HCT116 (cell line): ENCODE measurements around the gene ACTN2. TPM values are rescaled to one million over a fixed set of nuclear protein-coding genes. Genes with fewer than 3 reads are reported as not detected.

Experiments
- ATAC-seq: fragments of 200-7000 bp; cut with Tn5 transposase; 2 replicates; pipeline ENCODE4 v1.9.1; 2020; ENCODE audit warnings: mild to moderate bottlenecking, moderate library complexity
- BruUV-seq: library from RNA; stranded (reverse); fragments of 400-500 nt; replicated peaks from 2 replicates; lab custom pipeline; 2021; lab: Mats Ljungman, UMichigan
- CTCF ChIA-PET: fragments of 300-600 bp; sonication (Branson Sonifier 250); formaldehyde crosslinking; loops from one replicate; lab custom pipeline; 2021; ENCODE audit warnings: antibody characterized with exemption; lab: Charles Lee
- POLR2A ChIA-PET: fragments of 300-600, 350-600 bp; sonication (Branson Sonifier 250); formaldehyde crosslinking; loops from one replicate; lab custom pipeline; 2021; ENCODE audit warnings: antibody characterized with exemption; lab: Charles Lee
- RAD21 ChIA-PET, 2 experiments: fragments of 300-600 bp; sonication (Branson Sonifier 250); formaldehyde crosslinking; loops; one replicate each; lab custom pipeline; 2023; ENCODE audit warnings: low total read pairs in 2 of 2; ENCODE audit not compliant: uncharacterized antibody in 2 of 2, unreplicated experiment in 2 of 2, low non-redundant PET in 1 of 2; lab: Charles Lee
- DNase-seq: peaks from one replicate; pipeline ENCODE4 v3.0.0-alpha.2; 2010; ENCODE audit warnings: low read depth, low spot score
- H2AFZ ChIP-seq: fragments of 200-600 bp; shearing (Covaris generic), sonication (generic); 2 replicates; pipeline ENCODE4 v1.6.1; 2017; ENCODE audit warnings: low read depth, mixed run types, mixed read lengths, antibody characterized with exemption, low read length; ENCODE audit not compliant: poor library complexity, severe bottlenecking
- H3K27ac ChIP-seq: 2 replicates; pipeline ENCODE4 v1.5.1; 2012; ENCODE audit warnings: low read depth, low read length
- H3K27me3 ChIP-seq: fragments of 200-600 bp; sonication (generic); 2 replicates; pipeline ENCODE4 v1.6.1; 2016; ENCODE audit warnings: mixed run types, low read length, mixed read lengths; ENCODE audit not compliant: insufficient read depth
- H3K36me3 ChIP-seq, 2 experiments: fragments of 200-500 bp in 1 of 2; fragments of 200-600 bp in 1 of 2; sonication (Bioruptor generic) in 1 of 2; sonication (generic) in 1 of 2; 2 replicates each; pipeline versions ENCODE4 v1.5.1 to v1.6.1; 2014 to 2016; ENCODE audit warnings: low read length in 2 of 2, inconsistent platforms in 1 of 2, mixed read lengths in 1 of 2, mixed run types in 1 of 2; ENCODE audit not compliant: insufficient read depth in 2 of 2, control insufficient read depth in 1 of 2
- H3K4me1 ChIP-seq, 2 experiments: fragments of 200-600 bp in 1 of 2; sonication (generic) in 1 of 2; 2 replicates each; pipeline versions ENCODE4 v1.5.1 to v1.6.1; 2012 to 2017; ENCODE audit warnings: low read length in 2 of 2, inconsistent platforms in 1 of 2, mild to moderate bottlenecking in 1 of 2, mixed read lengths in 1 of 2, mixed run types in 1 of 2, moderate library complexity in 1 of 2; ENCODE audit not compliant: insufficient read depth in 2 of 2, control insufficient read depth in 1 of 2
- H3K4me2 ChIP-seq: fragments of 200-600 bp; sonication (generic); 2 replicates; pipeline ENCODE4 v1.6.1; 2017; ENCODE audit warnings: mixed run types, low read length, mixed read lengths
- H3K4me3 ChIP-seq, 2 experiments: fragments of 200-600 bp in 1 of 2; sonication (generic) in 1 of 2; replicated peaks in 1 of 2; 2 replicates each; pipeline ENCODE4 v1.5.1; 2011 to 2016; ENCODE audit warnings: low read length in 2 of 2, control low read depth in 1 of 2, low read depth in 1 of 2, mild to moderate bottlenecking in 1 of 2, mixed read lengths in 1 of 2, mixed run types in 1 of 2
- H3K79me2 ChIP-seq: fragments of 200-600 bp; sonication (generic); 2 replicates; pipeline ENCODE4 v1.6.1; 2017; ENCODE audit warnings: mild to moderate bottlenecking, mixed run types, low read length, moderate library complexity, mixed read lengths; ENCODE audit not compliant: insufficient read depth
- H3K9ac ChIP-seq: fragments of 200-600 bp; sonication (generic); 2 replicates; pipeline ENCODE4 v1.6.1; 2016; ENCODE audit warnings: low read length, mixed read lengths
- H3K9me2 ChIP-seq: fragments of 200-600 bp; sonication (generic), shearing (Covaris generic); 2 replicates; pipeline ENCODE4 v1.6.1; 2017; ENCODE audit warnings: mixed run types, mild to moderate bottlenecking, moderate library complexity; ENCODE audit not compliant: insufficient read depth
- H3K9me3 ChIP-seq, 2 experiments: fragments of 200-500 bp in 1 of 2; fragments of 200-600 bp in 1 of 2; sonication (Bioruptor generic) in 1 of 2; sonication (generic) in 1 of 2; 2 replicates each; pipeline ENCODE4 v1.6.1; 2014 to 2017; ENCODE audit warnings: low read length in 2 of 2, mixed read lengths in 2 of 2, inconsistent platforms in 1 of 2, low read depth in 1 of 2, mild to moderate bottlenecking in 1 of 2, mixed run types in 1 of 2, moderate library complexity in 1 of 2; ENCODE audit not compliant: control insufficient read depth in 1 of 2, insufficient read depth in 1 of 2
- H4K20me1 ChIP-seq: fragments of 200-600 bp; sonication (generic), shearing (Covaris generic); 2 replicates; pipeline ENCODE4 v1.6.1; 2017; ENCODE audit warnings: mixed run types, mild to moderate bottlenecking, moderate library complexity; ENCODE audit not compliant: insufficient read depth
- CEBPB ChIP-seq: IDR thresholded peaks from 2 replicates; pipeline ENCODE4 v1.6.1; 2012; ENCODE audit warnings: low read depth
- ELF1 ChIP-seq: IDR thresholded peaks from 2 replicates; pipeline ENCODE4 v1.6.1; 2012; ENCODE audit warnings: low read depth, borderline replicate concordance
- EZH2 ChIP-seq: fragments of 200-600 bp; sonication (generic); IDR thresholded peaks from 2 replicates; pipeline ENCODE4 v1.6.1; 2017; ENCODE audit warnings: antibody characterized with exemption, mixed run types
- EZH2phosphoT487 ChIP-seq: fragments of 200-600 bp; IDR thresholded peaks from 2 replicates; pipeline ENCODE4 v1.6.1; 2018; ENCODE audit warnings: antibody characterized with exemption, borderline replicate concordance
- FOSL1 ChIP-seq: IDR thresholded peaks from 2 replicates; pipeline ENCODE4 v1.6.1; 2012; ENCODE audit warnings: low read depth
- JUND ChIP-seq: IDR thresholded peaks from 2 replicates; pipeline ENCODE4 v1.6.1; 2012
- POLR2A ChIP-seq: IDR thresholded peaks from 2 replicates; pipeline ENCODE4 v1.7.0; 2011; ENCODE audit warnings: borderline replicate concordance; ENCODE audit not compliant: insufficient read depth, insufficient read length; ENCODE audit errors: extremely low read depth
- RAD21 ChIP-seq: IDR thresholded peaks from 2 replicates; pipeline ENCODE4 v1.6.1; 2012; ENCODE audit warnings: low read depth, mild to moderate bottlenecking
- SIN3A ChIP-seq: IDR thresholded peaks from 2 replicates; pipeline ENCODE4 v1.6.1; 2012; ENCODE audit warnings: low read depth
- SP1 ChIP-seq: IDR thresholded peaks from 2 replicates; pipeline ENCODE4 v1.6.1; 2012; ENCODE audit warnings: low read depth
- TCF7L2 ChIP-seq: IDR thresholded peaks from 2 replicates; pipeline ENCODE4 v1.7.0; 2011; ENCODE audit warnings: borderline replicate concordance, inconsistent platforms; ENCODE audit not compliant: insufficient read depth, insufficient read length; ENCODE audit errors: extremely low read depth
- YY1 ChIP-seq: IDR thresholded peaks from 2 replicates; pipeline ENCODE4 v1.6.1; 2011; ENCODE audit warnings: low read length, low read depth, moderate library complexity, mild to moderate bottlenecking; ENCODE audit not compliant: insufficient replicate concordance; ENCODE audit errors: extremely low read depth
- ZFX ChIP-seq: fragments of 450-650 bp; IDR thresholded peaks from 2 replicates; pipeline ENCODE4 v1.6.1; 2017
- intact Hi-C: fragments of 100-400 bp; cut with micrococcal nuclease; formaldehyde crosslinking; loops from 2 replicates; pipeline ENCODE4 v1.10.0; 2022
- total RNA-seq: library from RNA; stranded (reverse); gene quantifications from one replicate; pipeline ENCODE4 v1.2.1, GENCODE V29; 2021; ENCODE audit not compliant: unreplicated experiment
- TF ChIP-seq, protein P1 (sequence below): IDR thresholded peaks from 2 replicates; pipeline ENCODE4 v1.6.1; 2012
- TF ChIP-seq, protein P2 (sequence below), 3 experiments: fragments of 200-600 bp in 1 of 3; sonication (generic) in 1 of 3; IDR thresholded peaks in 2 of 3; conservative IDR thresholded peaks in 1 of 3; 2 replicates each; pipeline ENCODE4 v1.5.1; 2012 to 2017; ENCODE audit warnings: low read depth in 2 of 3, low read length in 2 of 3, antibody characterized with exemption in 1 of 3, borderline replicate concordance in 1 of 3, control low read depth in 1 of 3, mild to moderate bottlenecking in 1 of 3, mixed read lengths in 1 of 3, mixed run types in 1 of 3, moderate library complexity in 1 of 3; ENCODE audit not compliant: insufficient read depth in 1 of 3
- TF ChIP-seq, protein P3 (sequence below): IDR thresholded peaks from 2 replicates; pipeline ENCODE4 v1.6.1; 2011; ENCODE audit warnings: mild to moderate bottlenecking, low read length, moderate library complexity; ENCODE audit not compliant: insufficient replicate concordance; ENCODE audit errors: extremely low read depth

ACTN2 gene
- total RNA-seq, 1 experiment from 2014 or later: 0.20 TPM

DNA sequence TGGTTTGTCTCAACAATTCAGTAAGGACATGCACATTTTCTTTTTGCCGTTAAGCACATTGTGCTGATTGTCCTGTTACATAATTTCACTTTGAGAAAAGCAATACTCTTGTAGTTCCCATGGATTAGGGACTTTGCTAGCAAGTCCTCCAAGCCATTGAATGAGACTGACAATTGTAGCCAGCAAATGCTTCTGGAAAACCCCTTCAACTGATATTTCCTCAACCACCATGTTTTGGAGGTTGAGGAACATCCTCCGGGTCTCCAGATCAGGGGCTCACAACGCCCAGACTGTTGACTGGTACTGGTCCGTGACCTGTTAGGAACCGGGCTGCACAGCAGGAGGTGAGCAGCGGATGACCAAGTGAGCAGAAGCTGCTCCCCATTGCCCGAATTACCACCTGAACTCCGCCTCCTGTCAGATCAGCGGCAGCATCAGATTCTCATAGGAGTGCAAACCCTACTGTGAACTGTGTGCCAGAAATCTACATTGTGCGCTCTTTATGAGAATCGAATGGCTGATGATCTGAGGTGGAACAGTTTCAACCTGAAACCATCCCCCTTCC, 24.1 kb downstream of the ACTN2 start:
- Histone ChIP-seq H3K4me1 (no peaks in the 10 kb centered on the region), H3K27ac (no peak overlapping the region)
- POLR2A ChIA-PET: no interaction called here
- no peak for TF ChIP-seq EZH2
- no peak for TF ChIP-seq ELF1
- no peak for TF ChIP-seq YY1
- TF ChIP-seq RAD21: no peak
- no peak for TF ChIP-seq FOSL1
- no peak for TF ChIP-seq POLR2A
- no peak for TF ChIP-seq TCF7L2
- TF ChIP-seq SIN3A: no peak
- no peak for TF ChIP-seq CEBPB
- TF ChIP-seq EZH2phosphoT487: no peak
- TF ChIP-seq, protein P1, sequence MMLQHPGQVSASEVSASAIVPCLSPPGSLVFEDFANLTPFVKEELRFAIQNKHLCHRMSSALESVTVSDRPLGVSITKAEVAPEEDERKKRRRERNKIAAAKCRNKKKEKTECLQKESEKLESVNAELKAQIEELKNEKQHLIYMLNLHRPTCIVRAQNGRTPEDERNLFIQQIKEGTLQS: no peak
- TF ChIP-seq ZFX: no peak
- no peak for TF ChIP-seq JUND
- TF ChIP-seq, protein P2, sequence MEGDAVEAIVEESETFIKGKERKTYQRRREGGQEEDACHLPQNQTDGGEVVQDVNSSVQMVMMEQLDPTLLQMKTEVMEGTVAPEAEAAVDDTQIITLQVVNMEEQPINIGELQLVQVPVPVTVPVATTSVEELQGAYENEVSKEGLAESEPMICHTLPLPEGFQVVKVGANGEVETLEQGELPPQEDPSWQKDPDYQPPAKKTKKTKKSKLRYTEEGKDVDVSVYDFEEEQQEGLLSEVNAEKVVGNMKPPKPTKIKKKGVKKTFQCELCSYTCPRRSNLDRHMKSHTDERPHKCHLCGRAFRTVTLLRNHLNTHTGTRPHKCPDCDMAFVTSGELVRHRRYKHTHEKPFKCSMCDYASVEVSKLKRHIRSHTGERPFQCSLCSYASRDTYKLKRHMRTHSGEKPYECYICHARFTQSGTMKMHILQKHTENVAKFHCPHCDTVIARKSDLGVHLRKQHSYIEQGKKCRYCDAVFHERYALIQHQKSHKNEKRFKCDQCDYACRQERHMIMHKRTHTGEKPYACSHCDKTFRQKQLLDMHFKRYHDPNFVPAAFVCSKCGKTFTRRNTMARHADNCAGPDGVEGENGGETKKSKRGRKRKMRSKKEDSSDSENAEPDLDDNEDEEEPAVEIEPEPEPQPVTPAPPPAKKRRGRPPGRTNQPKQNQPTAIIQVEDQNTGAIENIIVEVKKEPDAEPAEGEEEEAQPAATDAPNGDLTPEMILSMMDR (IDR thresholded peaks at IDR 0.05 in 2 of 3, conservative IDR thresholded peaks at IDR 0.05 in 1 of 3; ENCODE audit: borderline replicate concordance in 1 of 3, insufficient read depth in 1 of 3, low read depth in 2 of 3, low read length in 2 of 3): no peak
- TF ChIP-seq SP1: no peak
- TF ChIP-seq, protein P3, sequence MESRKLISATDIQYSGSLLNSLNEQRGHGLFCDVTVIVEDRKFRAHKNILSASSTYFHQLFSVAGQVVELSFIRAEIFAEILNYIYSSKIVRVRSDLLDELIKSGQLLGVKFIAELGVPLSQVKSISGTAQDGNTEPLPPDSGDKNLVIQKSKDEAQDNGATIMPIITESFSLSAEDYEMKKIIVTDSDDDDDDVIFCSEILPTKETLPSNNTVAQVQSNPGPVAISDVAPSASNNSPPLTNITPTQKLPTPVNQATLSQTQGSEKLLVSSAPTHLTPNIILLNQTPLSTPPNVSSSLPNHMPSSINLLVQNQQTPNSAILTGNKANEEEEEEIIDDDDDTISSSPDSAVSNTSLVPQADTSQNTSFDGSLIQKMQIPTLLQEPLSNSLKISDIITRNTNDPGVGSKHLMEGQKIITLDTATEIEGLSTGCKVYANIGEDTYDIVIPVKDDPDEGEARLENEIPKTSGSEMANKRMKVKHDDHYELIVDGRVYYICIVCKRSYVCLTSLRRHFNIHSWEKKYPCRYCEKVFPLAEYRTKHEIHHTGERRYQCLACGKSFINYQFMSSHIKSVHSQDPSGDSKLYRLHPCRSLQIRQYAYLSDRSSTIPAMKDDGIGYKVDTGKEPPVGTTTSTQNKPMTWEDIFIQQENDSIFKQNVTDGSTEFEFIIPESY: no peak
- TF ChIP-seq, all 23 proteins: peak for 0
- Histone ChIP-seq H4K20me1 (no peaks in the 10 kb centered on the region), H3K4me3 (no peak overlapping the region), H3K27me3 (peaks cover 12% of the 10 kb centered on the region; the same call in 1 of the 2 replicates), H3K9me3 (no peaks in the 10 kb centered on the region), H3K36me3 (no peaks in the 10 kb centered on the region), H3K79me2 (no peaks in the 10 kb centered on the region), H2AFZ (no peak overlapping the region), H3K4me2 (no peak overlapping the region), H3K9me2 (no peaks in the 10 kb centered on the region), H3K9ac (no peak overlapping the region)
- CTCF ChIA-PET: no interaction called here
- RAD21 ChIA-PET: no interaction called here
- intact Hi-C loops: no loop called here
- DNase-seq (no peak), ATAC-seq (no peak)
- no TSS peak for BruUV-seq
